HepG2 (cell line): Measurements from ENCODE around the gene SEPHS2. TPM values are rescaled to one million over a fixed set of nuclear protein-coding genes. Genes with fewer than 3 reads are reported as not detected.

ENCODE experiments used
- CCDC6 ChIP-seq: sonication (generic); formaldehyde crosslinking; IDR thresholded peaks from 2 replicates; pipeline ENCODE4 v1.8.1; 2022; ENCODE audit warnings: mild to moderate bottlenecking, missing genetic modification reagents, moderate library complexity
- GABPB1 ChIP-seq: IDR thresholded peaks from 2 replicates; pipeline ENCODE4 v1.6.1; 2016; ENCODE audit warnings: mild to moderate bottlenecking, missing genetic modification reagents, moderate library complexity, missing compliant biosample characterization
- HDAC2 ChIP-seq: sonication (generic); formaldehyde crosslinking; IDR thresholded peaks from 2 replicates; pipeline ENCODE4 v1.4.0; 2020; ENCODE audit warnings: missing genetic modification reagents
- HNRNPUL1 ChIP-seq: fragments of 200-400 bp; formaldehyde crosslinking; IDR thresholded peaks from 2 replicates; pipeline ENCODE4 v1.6.1; 2017; ENCODE audit warnings: low read depth, mild to moderate bottlenecking, low read length, moderate library complexity
- HOXA7 ChIP-seq: sonication (generic); formaldehyde crosslinking; IDR thresholded peaks from 2 replicates; pipeline ENCODE4 v1.8.1; 2022; ENCODE audit warnings: mild to moderate bottlenecking, missing genetic modification reagents, moderate library complexity
- IRF2 ChIP-seq: IDR thresholded peaks from 2 replicates; pipeline ENCODE4 v1.6.1; 2018; ENCODE audit warnings: missing genetic modification reagents, missing compliant biosample characterization
- MTF1 ChIP-seq: sonication (generic); formaldehyde crosslinking; IDR thresholded peaks from 2 replicates; pipeline ENCODE4 v1.5.0; 2020; ENCODE audit warnings: missing genetic modification reagents
- NR3C1 ChIP-seq: sonication (generic); formaldehyde crosslinking; IDR thresholded peaks from 2 replicates; pipeline ENCODE4 v1.4.0; 2020; ENCODE audit warnings: missing genetic modification reagents
- REXO4 ChIP-seq: sonication (generic); formaldehyde crosslinking; IDR thresholded peaks from 2 replicates; pipeline ENCODE4 v1.8.0; 2022; ENCODE audit warnings: missing genetic modification reagents, mild to moderate bottlenecking, borderline replicate concordance
- RFXANK ChIP-seq: IDR thresholded peaks from 2 replicates; pipeline ENCODE4 v1.6.1; 2016
- RXRB ChIP-seq: IDR thresholded peaks from 2 replicates; pipeline ENCODE4 v1.6.1; 2016; ENCODE audit warnings: borderline replicate concordance, missing genetic modification reagents, missing compliant biosample characterization
- SYNCRIP ChIP-seq: fragments of 200-400 bp; formaldehyde crosslinking; IDR thresholded peaks from 2 replicates; pipeline ENCODE4 v1.6.1; 2018; ENCODE audit warnings: mild to moderate bottlenecking, low read depth, low read length; ENCODE audit not compliant: insufficient read depth
- YEATS4 ChIP-seq: sonication (generic); formaldehyde crosslinking; IDR thresholded peaks from 2 replicates; pipeline ENCODE4 v1.4.0; 2020; ENCODE audit warnings: missing genetic modification reagents, borderline replicate concordance
- ZBTB43 ChIP-seq: sonication (generic); formaldehyde crosslinking; conservative IDR thresholded peaks from 2 replicates; pipeline ENCODE4 v1.4.0; 2020; ENCODE audit warnings: missing genetic modification reagents
- ZFP82 ChIP-seq: sonication (generic); formaldehyde crosslinking; IDR thresholded peaks from 2 replicates; pipeline ENCODE4 v1.5.1; 2020; ENCODE audit warnings: mild to moderate bottlenecking, missing genetic modification reagents, borderline replicate concordance
- ZNF138 ChIP-seq: sonication (generic); formaldehyde crosslinking; IDR thresholded peaks from 2 replicates; pipeline ENCODE4 v1.5.0; 2020; ENCODE audit warnings: mild to moderate bottlenecking, low read depth, missing genetic modification reagents
- ZNF574 ChIP-seq: sonication (generic); formaldehyde crosslinking; IDR thresholded peaks from 2 replicates; pipeline ENCODE4 v1.4.0; 2020; ENCODE audit warnings: missing genetic modification reagents
- polyA plus RNA-seq, 8 experiments: library from polyadenylated mRNA; depleted of rRNA in 3 of 8; stranded (reverse) in 7 of 8; unstranded in 1 of 8; fragments of >200 nt; fragmentation: Illumina TruSeq in 4 of 8; extraction: Trizol in 4 of 8; gene quantifications; 2 replicates each; pipeline versions ENCODE4 v1.2.1 to v1.2.3, GENCODE V29; 2011 to 2016; ENCODE audit warnings: low read depth in 4 of 8, missing spikeins in 1 of 8, mixed read lengths in 1 of 8; ENCODE audit not compliant: insufficient read depth in 1 of 8
- total RNA-seq, 5 experiments: library from RNA; depleted of rRNA; stranded (reverse); fragments of >200 nt; fragmentation: Illumina TruSeq; extraction: Trizol; gene quantifications; 2 replicates each; pipeline ENCODE4 v1.2.3, GENCODE V29; 2016; ENCODE audit warnings: low read depth in 1 of 5
- TF ChIP-seq, protein P1 (sequence below): sonication (generic); formaldehyde crosslinking; IDR thresholded peaks from 2 replicates; pipeline ENCODE4 v1.4.0; 2020; ENCODE audit warnings: missing genetic modification reagents
- TF ChIP-seq, protein P2 (sequence below): sonication (generic); formaldehyde crosslinking; IDR thresholded peaks from 2 replicates; pipeline ENCODE4 v1.5.0; 2020; ENCODE audit warnings: mild to moderate bottlenecking, missing genetic modification reagents

The SEPHS2 gene
- total and polyA plus RNA-seq, 2 of the 13 experiments (the other 11 are each of a cell fraction or from before 2014, with no cell fraction given), result 20.7 to 127 TPM

- TF ChIP-seq SYNCRIP (no peak), ZNF574 (CRISPR knock-in tag) (peak; percentile 95), ZFP82 (no peak), MTF1 (no peak), GABPB1 (CRISPR knock-in tag) (peak; percentile 82), RXRB (CRISPR knock-in tag) (peak; percentile 68), HOXA7 (CRISPR knock-in tag) (no peak), IRF2 (CRISPR knock-in tag) (peak; percentile 85), NR3C1 (CRISPR knock-in tag) (no peak), ZBTB43 (peak; percentile 42; the same call in 1 of the 2 replicates), ZNF138 (CRISPR knock-in tag) (peak; percentile 26), HDAC2 (peak; percentile 79), REXO4 (CRISPR knock-in tag) (no peak), CCDC6 (CRISPR knock-in tag) (peak; percentile 90), RFXANK (CRISPR knock-in tag) (no peak), HNRNPUL1 (no peak), YEATS4 (CRISPR knock-in tag) (peak; percentile 97)
- TF ChIP-seq, protein P1, sequence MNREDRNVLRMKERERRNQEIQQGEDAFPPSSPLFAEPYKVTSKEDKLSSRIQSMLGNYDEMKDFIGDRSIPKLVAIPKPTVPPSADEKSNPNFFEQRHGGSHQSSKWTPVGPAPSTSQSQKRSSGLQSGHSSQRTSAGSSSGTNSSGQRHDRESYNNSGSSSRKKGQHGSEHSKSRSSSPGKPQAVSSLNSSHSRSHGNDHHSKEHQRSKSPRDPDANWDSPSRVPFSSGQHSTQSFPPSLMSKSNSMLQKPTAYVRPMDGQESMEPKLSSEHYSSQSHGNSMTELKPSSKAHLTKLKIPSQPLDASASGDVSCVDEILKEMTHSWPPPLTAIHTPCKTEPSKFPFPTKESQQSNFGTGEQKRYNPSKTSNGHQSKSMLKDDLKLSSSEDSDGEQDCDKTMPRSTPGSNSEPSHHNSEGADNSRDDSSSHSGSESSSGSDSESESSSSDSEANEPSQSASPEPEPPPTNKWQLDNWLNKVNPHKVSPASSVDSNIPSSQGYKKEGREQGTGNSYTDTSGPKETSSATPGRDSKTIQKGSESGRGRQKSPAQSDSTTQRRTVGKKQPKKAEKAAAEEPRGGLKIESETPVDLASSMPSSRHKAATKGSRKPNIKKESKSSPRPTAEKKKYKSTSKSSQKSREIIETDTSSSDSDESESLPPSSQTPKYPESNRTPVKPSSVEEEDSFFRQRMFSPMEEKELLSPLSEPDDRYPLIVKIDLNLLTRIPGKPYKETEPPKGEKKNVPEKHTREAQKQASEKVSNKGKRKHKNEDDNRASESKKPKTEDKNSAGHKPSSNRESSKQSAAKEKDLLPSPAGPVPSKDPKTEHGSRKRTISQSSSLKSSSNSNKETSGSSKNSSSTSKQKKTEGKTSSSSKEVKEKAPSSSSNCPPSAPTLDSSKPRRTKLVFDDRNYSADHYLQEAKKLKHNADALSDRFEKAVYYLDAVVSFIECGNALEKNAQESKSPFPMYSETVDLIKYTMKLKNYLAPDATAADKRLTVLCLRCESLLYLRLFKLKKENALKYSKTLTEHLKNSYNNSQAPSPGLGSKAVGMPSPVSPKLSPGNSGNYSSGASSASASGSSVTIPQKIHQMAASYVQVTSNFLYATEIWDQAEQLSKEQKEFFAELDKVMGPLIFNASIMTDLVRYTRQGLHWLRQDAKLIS (CRISPR knock-in tag), result 0 out of 2 replicates have a peak, but pooled peaks have one; percentile 40
- TF ChIP-seq, protein P2, sequence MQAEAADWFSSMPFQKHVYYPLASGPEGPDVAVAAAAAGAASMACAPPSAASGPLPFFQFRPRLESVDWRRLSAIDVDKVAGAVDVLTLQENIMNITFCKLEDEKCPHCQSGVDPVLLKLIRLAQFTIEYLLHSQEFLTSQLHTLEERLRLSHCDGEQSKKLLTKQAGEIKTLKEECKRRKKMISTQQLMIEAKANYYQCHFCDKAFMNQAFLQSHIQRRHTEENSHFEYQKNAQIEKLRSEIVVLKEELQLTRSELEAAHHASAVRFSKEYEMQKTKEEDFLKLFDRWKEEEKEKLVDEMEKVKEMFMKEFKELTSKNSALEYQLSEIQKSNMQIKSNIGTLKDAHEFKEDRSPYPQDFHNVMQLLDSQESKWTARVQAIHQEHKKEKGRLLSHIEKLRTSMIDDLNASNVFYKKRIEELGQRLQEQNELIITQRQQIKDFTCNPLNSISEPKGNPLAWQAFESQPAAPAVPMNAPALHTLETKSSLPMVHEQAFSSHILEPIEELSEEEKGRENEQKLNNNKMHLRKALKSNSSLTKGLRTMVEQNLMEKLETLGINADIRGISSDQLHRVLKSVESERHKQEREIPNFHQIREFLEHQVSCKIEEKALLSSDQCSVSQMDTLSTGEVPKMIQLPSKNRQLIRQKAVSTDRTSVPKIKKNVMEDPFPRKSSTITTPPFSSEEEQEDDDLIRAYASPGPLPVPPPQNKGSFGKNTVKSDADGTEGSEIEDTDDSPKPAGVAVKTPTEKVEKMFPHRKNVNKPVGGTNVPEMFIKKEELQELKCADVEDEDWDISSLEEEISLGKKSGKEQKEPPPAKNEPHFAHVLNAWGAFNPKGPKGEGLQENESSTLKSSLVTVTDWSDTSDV, result peak; percentile 92
Measured at GRCh38 chr16:30407102-30407803, 38.4 kb downstream of the SEPHS2 start, which contains the start of gene ZNF771 (continued).
